Caki2 (cell line): ENCODE data around the gene FAM9B. TPM values are rescaled to one million over a fixed set of nuclear protein-coding genes. Genes with fewer than 3 reads are reported as not detected.

Experiments used
- DNase-seq: peaks from one replicate; pipeline ENCODE4 v3.0.0-alpha.2; 2015; ENCODE audit warnings: low read depth
- in situ Hi-C: cut with HindIII; loops from 2 replicates; pipeline ENCODE4 v1.10.0; 2016; ENCODE audit warnings: low sequenced_read_pairs, low pct_unique_long_range_greater_than_20kb, mixed read lengths
- total RNA-seq: library from RNA; depleted of rRNA; stranded (reverse); fragments of >200 nt; shearing (Covaris generic); gene quantifications from 2 replicates; pipeline ENCODE4 v1.2.3, GENCODE V29; 2014; ENCODE audit warnings: low replicate concordance; rRNA removed

Gene FAM9B
- total RNA-seq, 1 experiment from 2014 or later, result not detected

DNA sequence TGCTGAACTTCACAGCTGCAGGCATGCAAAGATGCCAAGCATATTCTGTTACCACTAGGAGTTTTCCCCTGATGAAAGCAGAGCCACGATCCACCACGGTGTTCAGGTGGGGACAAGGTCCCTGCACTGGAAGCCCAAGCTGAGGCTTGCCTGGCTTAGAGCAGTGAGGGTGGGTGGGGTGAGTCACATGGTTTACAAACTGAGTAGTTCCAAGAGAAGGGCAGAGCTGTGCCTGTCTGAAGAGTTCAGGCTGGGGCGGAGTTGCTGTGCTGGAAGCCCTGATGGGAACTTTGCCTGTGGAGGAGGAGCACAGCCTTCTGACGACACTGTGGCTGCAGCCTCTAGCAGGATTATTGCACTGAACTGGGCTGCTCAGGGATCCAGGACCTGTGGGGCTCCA is 45.5 kb downstream of the FAM9B start:
- no peak for DNase-seq
- in situ Hi-C loops, result no loop called here

DNA sequence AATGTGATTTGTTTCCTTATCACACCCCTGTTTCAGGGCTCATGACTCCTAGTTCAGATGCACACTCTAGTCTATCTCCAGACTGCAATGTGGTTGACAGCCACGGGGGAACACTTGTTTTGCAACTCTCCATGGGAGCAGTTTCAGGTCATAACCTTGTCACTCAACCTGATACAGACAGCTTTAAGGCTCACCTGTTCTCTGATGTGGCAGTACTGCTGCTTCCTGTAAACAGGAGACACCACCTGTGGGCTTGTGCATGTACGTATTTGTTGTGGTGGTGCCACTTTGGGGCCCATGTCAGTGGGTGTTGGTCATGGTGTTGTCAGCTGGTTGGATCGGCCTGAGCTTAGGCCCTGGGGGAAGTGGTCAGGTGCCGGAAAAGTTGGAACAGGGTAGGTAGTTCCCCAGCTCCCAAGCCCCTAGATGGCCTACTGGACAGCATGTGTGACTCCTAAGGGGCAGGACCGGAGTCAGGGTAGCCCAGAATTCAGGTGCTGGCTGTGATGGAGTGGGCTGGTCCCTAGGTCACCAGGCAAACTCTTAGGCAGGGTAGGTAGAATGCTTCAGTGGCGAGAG is 46.2 kb downstream of the FAM9B start:
- in situ Hi-C loops, result no loop called here
- no peak for DNase-seq

DNA sequence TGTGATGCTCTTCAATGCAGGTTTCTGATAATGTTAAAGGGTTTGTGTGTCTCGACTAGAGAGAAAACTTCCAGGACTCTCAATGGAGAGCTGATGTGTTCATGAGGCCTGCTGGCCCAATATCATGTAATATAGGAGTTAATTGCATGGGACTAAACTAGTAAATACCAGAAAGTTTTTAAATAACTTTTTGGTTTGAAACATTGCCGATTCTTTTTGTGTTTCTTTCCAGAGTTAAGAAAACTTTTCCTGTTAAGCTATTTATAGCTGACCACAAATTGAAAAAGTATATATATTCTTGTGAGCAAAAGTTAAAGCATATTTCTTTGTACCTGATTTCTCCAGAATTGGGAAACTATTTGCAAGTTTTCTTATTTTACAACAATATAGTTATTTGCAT is 49.7 kb downstream of the FAM9B start:
- DNase-seq, result no peak
- in situ Hi-C loops, result no loop called here

DNA sequence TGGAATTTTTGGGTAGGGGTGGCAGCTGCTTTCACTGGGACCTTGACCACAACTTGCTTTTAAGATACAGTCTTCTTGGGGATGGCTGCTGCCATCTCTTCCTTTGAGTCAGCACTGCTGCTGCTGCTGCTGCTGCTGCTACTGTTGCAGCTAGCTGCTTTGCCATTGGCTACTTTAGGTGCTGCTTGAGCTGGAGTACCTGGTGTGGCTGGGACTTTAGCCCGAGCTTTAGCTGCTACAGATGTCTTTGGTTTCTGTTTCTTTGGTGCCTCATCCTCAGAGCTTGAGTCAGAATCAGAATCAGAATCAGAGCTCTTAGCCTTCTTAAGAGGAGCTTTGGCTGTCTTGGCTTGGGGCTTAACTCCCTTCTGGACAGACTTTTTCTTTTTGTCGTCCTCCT is 52.2 kb downstream of the FAM9B start:
- in situ Hi-C loops, result no loop called here

DNA sequence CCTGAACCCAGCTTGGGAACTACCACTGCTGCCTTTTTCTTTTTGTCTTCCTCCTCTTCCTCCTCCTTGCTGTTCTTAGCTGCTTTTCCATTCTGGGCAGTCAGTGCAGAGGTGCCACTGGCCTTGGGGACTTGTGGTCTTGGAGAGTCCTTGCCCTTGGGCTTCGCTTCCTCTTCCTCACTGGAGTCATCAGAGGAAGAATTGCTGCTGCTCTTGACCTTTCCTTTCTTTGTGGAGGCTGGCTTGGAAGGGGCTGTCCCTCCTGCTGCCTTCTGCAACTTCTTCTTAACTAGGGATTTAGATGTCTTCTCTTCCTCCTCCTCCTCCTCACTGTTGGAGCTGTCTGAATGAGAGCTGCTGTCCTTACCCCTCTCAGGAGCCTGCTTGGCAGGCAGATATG is 53.2 kb downstream of the FAM9B start:
- in situ Hi-C loops, result no loop called here
- DNase-seq, result no peak

More for the DNA sequence above, 52.2 kb downstream of the FAM9B start:
- DNase-seq, result no peak

Other genes starting within 250 kb of the FAM9B start
- not detected in 2 replicates for gene FAM9A, start 232.7 kb downstream of the FAM9B start, total RNA-seq